Stimulated activated CD4-positive, alpha-beta T cell treated with anti-CD3 and anti-CD28 coated beads, Interleukin-2, amount 100 ng/mL, for 24 hours (primary cell): Measurements from ENCODE around the gene GRIK4.
"Not testable (repeated sequence)": the region's sequence is repeated elsewhere in the genome, so short reads cannot be mapped to it uniquely, and the experiment has no call there.

Experiments used
- DNase-seq, 2 donors: peaks; one replicate each; pipeline ENCODE4 v3.0.0-alpha.2; 2020

Gene GRIK4

GRCh38 chr11:120613264-120614226 lies 102.0 kb downstream of the GRIK4 start:
- DNase-seq = no peak

DNA sequence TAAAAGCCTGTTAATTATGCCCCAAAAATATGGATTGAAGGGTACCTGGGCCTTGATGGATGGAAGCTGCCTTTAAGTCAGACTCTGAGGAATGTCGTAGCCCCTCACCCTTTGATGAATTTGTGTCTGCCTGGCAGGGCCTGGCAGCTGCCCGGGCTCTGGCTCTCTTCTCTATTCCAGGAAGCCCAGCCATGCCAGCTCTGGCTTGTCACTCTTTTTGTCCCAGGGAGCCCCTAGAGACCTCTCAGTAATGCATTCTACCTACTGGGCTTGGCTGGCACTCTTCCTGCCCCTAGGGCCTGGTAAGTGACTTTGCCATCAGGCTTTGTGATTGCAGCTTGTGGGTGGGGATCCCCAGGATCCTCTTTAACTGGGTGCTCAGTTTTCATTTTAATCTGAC lies 103.8 kb downstream of the GRIK4 start:
- DNase-seq = no peak

- no peak for DNase-seq
Observed at GRCh38 chr11:120618399-120618798, 106.9 kb downstream of the GRIK4 start.

DNA sequence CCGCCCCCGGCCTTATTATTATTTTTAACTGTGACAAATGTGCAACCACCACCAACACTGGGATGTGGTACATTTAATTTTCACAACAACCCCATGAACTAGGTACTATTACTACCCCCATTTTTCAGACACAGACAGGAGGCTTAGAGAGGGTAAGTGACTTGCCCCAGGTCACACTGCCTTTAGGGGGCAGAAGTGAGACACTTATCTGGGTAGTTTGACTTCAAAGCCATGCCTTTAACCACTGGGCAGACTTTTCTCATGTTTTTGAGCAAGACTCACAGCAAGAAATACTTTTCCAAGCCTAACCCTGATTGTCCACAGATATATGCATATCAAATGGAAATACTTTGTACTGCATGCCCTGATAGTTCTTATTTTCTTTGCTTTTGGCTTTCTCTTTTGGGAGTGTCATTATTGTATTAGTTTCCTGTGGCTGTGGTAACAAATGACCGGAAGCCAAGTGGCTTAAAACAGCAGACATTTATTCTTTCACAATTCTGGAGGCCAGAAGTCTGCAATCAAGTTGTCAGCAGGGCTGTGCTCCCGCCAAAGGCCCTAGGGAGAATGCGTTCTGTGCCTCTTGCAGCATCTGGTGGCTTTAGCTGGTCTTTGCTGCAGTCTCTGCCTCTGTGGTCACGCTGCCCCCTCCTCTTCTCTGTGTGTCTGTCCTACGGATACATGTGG lies 110.8 kb downstream of the GRIK4 start:
- no peak for DNase-seq

DNA sequence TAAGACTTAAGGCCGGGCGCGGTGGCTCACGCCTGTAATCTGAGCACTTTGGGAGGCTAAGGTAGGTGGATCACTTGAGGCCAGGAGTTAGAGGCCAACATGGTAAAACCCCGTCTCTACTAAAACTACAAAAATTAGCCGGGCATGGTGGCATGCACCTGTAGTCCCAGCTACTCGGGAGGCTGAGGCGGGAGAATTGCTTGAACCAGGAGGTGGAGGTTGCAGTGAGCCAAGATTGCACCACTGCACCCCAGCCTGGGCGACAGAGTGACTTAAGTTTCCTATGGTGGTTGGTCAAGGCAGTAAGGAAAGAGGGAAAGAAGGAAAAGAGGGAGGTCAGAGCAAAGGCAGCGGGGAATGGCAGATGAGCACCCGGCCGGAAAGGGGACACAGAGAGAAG lies 113.4 kb downstream of the GRIK4 start:
- DNase-seq = not testable (repeated sequence)

DNA sequence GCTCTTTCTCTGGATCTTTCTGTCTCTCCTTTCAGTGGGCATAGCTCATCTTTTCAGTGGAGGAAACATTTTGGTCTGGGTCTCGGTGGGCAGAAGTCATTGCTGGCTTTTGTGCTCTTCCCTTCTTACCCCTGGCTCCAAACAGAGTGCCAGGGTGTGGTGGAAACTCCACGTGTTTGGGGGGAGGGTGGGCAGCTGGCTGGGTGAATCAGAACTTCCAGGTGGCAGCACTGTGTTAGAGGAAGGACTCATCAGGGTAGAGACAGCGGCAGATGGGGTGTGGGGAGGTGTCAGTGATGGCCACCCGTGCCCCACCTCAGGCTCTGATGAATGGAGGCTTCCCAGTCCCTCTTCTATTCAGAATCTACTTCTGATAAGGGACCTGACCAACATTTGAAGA lies 114.0 kb downstream of the GRIK4 start:
- DNase-seq = no peak

DNA sequence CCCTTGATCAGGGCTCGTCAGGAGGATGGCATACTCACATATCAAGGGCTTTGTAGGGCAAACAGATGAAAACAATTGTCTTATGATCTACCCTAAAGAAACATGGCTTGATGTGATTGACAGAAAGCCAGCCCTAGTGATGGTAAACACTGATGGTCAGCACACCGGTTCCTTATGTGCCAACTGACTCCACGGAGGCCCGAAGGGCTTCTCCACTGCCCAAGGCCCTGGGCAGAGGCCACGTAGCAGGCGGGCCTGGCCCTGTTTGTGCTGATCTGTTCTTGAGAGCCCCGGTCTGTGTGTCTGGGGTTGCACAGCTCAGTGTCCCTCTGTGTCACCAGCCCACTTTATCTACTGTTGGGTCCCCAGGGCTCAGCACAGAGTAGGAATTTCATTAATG lies 115.2 kb downstream of the GRIK4 start:
- no peak for DNase-seq

DNA sequence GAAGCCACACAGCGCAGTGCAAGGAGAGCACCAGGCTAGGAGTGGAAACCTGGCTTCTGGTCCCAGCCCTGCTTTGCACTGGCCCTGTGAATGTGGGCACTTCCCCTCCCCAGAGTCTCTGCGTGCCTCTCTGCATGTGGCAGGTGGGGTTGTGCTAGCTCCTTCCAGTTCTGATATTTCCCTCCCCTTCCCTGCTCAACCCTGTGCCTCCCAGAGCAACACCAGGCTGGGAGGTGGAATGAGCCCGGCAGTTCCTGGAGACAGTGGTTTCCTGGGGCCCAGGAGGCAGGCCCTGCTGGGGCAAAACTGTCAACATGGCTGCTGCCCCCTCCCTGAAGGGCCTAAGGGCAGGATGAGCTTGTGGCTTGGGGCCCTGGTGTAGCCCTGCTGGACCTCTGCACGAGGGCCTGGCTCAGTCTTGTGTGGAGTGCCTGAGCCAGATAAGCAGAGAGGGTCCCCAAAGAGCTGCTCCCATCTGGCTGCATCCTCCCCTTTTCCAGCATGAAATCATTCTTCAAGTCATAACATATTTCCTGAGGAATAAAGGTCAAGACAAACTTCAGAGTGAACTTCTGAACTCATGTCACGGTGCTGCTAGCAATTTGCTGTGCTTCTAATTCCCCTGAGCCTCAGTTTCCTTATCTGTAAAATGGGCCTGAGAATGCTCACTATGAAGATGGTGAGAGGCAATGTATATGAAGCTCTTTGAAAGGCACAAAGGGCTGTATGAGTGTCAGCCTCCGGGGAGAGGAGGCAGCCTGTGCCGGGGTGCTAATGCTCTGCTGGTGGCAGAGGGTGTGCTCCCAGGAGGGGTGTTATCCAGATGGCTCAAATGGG lies 116.0 kb downstream of the GRIK4 start:
- no peak for DNase-seq

GRCh38 chr11:120629407-120630080 lies 118.0 kb downstream of the GRIK4 start:
- no peak for DNase-seq

- DNase-seq = no peak
Observed at GRCh38 chr11:120630122-120630521, 118.6 kb downstream of the GRIK4 start.

GRCh38 chr11:120632579-120632978 lies 121.0 kb downstream of the GRIK4 start:
- no peak for DNase-seq

- DNase-seq = no peak
Observed at GRCh38 chr11:120633616-120634393, 122.3 kb downstream of the GRIK4 start.

DNA sequence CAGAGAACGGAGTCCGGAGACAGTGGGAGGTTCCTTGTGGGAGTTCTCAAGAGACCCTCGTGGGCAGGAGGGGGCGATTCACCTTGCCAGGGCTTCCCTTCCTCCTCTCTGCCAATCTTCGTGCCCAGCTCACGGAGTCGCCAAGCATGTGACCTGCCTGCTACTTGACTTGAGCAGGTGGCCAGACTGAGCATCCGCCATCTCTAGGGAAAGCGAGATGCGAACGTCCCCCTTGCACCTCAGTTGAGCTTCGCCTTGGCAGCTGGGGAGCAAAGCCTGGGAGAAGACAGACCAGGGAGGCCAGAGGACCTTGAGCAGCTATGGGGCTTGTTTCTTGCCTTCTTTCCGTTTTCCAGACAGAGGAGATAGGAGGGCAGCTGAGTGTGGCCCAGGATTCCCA lies 123.2 kb downstream of the GRIK4 start:
- no peak for DNase-seq

GRCh38 chr11:120635136-120635810 lies 123.7 kb downstream of the GRIK4 start:
- no peak for DNase-seq

GRCh38 chr11:120637131-120637530 lies 125.6 kb downstream of the GRIK4 start:
- no peak for DNase-seq

- no peak for DNase-seq
Observed at GRCh38 chr11:120642196-120642894, 130.8 kb downstream of the GRIK4 start.

DNA sequence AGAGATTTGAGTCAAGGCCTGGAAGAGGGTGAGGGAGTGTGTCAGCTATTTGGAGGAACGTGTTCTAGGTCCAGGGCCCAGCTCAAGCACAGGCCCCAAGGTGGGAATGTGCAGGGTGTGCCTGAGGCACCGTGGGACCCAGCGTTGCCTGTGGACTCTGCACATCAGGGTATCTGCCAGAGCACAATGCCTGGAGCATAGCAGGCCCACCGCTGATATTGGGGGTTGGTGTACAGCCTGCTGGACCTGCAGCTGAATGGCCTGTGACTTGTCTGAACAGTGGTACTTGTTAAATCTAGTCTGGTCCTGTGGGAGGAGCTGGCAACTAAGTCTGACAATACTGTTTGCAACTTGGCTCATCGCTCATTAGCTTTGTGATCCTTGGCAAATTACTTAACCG lies 131.7 kb downstream of the GRIK4 start:
- no peak for DNase-seq

GRCh38 chr11:120645639-120646038 lies 134.1 kb downstream of the GRIK4 start:
- no peak for DNase-seq

DNA sequence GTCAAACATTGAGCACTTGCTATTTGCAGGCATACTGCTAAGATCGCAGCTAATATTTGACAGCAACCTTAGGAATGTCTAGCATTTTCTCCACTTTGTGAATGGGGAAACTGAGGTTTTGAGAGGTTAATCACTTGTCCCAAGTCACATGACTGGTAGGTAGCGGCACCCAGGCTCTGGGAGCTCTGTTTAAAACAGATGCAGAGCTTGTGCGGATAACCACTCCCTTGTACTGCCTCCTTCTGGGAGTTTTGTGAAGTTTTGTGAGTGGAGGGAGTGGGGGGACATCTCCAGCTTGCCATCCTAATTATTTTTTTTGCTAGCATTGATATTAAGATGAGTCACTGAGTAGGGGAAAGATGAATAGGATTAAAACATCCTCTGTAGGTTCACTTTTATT lies 134.7 kb downstream of the GRIK4 start:
- no peak for DNase-seq

DNA sequence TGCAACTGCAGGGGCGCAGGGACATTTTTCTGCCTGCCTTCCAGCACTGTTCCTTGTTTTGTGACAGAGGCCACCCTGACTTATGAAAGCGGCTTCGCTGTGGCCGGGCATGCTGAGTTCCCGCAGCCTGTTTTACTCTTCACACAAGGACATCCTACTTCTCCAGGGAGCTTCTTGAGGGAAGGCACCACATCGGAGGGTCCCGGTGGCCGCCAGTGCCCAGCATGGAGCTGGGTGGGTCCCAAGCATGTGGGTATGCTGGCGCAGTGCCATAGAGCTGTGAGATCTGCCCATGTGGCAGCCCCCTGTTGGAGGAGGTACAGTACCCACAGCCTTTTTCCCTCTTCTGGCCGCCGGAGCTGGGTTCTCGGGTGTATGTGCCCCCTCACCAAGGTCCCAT lies 136.1 kb downstream of the GRIK4 start:
- no peak for DNase-seq

DNA sequence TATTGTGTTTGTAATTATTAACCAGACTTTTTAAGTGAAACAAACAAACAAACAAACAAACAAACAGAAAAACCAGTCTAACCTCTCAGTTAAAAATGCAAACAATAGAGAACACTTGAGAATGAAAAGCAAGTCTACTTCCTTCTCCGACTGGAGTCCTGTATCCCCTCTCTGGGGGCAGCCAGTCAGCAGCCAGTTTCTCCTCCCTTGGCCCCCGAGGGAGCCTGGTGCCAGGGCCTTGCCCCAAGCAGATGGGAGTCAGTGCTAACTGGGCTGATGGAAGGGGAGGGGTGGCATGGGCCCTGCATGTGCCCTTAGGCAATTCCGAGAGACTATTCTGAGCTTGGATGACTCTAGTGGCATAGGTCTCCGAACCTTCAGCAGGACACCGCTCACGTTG lies 137.2 kb downstream of the GRIK4 start:
- DNase-seq = no peak
